Epithelial cell of proximal tubule (primary cell): ENCODE results near the gene MSMO1. TPM values are rescaled to one million over a fixed set of nuclear protein-coding genes. Genes with fewer than 3 reads are reported as not detected.
"Not testable (repeated sequence)": the region's sequence is repeated elsewhere in the genome, so short reads cannot be mapped to it uniquely, and the experiment has no call there.

Source experiments
- DNase-seq: peaks from one replicate; pipeline ENCODE4 v3.0.0-alpha.2; 2011; ENCODE audit warnings: low read depth
- H3K4me3 ChIP-seq: 2 replicates; pipeline ENCODE4 v1.5.1; 2011; ENCODE audit warnings: low read depth, mild to moderate bottlenecking, low read length
- total RNA-seq: library from RNA; depleted of rRNA; stranded (reverse); fragments of >200 nt; gene quantifications from 2 replicates; pipeline ENCODE4 v1.2.3, GENCODE V29; 2015
- TF ChIP-seq, protein P1 (sequence below): conservative IDR thresholded peaks from 2 replicates; pipeline ENCODE4 v1.5.1; 2012; ENCODE audit warnings: low read depth, mild to moderate bottlenecking, low read length

The MSMO1 gene
- 96.7 and 237 TPM in 2 replicates for total RNA-seq

DNA sequence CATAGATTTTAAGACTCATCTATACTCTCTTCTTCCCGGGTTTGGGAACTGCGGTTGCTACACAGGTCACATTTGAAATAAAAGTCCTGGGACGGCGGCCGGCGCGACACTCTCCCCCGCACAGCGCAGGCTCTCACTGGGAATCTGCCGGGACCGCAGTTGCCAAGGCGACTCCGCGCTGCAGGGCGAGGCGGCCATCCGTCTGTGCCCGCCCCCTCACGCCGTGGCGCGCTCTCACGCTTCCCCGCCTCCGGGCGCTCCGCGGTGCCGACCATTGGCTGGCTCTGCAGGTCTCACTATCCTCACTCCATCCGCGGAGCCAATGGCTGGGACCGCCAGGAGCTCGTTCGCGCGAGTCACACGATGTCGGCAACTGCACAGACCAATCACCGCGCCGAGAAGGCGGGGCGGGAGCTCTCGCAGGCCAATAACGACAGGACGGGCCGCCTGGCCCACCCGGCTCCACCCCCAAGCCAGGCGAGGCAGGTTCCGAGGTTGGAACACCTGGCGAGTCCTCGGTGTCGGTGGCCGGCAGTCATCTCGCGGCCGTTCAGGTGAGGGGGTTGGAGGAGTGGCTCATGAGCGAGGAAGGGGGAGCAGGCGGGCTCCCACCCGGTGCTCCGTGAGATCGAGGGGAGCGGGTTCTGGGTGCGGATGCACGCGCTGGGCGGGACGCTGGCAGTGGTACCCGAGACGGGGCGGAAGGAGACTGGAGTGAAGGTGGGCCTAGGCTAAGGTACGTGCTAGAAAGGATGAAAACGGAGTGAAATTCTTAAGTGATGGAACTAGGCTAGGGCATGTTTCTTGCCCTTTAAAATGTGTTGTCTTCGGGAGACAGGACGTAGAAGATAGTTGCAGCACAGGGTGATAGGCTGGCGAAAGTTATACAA is at the start of gene MSMO1:
MSMO1 (plus strand) TSS at position 459 of the 890 bp plus-strand sequence. CDS start 5,702 bp downstream, outside the sequence.
- H3K4me3 ChIP-seq, result peak within 1 kb of the TSS; percentile 80
- TF ChIP-seq, protein P1, sequence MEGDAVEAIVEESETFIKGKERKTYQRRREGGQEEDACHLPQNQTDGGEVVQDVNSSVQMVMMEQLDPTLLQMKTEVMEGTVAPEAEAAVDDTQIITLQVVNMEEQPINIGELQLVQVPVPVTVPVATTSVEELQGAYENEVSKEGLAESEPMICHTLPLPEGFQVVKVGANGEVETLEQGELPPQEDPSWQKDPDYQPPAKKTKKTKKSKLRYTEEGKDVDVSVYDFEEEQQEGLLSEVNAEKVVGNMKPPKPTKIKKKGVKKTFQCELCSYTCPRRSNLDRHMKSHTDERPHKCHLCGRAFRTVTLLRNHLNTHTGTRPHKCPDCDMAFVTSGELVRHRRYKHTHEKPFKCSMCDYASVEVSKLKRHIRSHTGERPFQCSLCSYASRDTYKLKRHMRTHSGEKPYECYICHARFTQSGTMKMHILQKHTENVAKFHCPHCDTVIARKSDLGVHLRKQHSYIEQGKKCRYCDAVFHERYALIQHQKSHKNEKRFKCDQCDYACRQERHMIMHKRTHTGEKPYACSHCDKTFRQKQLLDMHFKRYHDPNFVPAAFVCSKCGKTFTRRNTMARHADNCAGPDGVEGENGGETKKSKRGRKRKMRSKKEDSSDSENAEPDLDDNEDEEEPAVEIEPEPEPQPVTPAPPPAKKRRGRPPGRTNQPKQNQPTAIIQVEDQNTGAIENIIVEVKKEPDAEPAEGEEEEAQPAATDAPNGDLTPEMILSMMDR, result no peak
- DNase-seq, result peak; percentile 84

DNA sequence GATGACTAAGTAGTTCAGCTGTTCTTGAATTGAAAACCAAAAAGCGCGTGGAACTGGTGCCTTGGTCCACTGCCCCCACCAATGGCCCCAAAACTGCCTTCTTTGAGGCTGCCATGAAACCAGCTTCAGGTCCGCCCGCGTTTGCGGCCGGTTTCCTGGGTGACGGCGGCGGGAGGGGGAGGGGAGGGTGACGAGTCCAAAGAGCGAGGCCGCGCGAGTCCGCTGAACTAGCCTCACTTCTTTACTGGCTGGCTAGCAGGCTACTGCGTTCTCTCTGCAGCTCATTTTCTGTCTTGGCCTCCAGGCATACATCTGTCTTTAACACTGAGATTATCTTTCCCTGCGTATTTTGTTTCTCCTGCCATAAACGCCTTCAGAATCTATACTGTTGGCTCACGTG is 47.9 kb upstream of the MSMO1 start:
- not testable (repeated sequence) for H3K4me3 ChIP-seq, DNase-seq

DNA sequence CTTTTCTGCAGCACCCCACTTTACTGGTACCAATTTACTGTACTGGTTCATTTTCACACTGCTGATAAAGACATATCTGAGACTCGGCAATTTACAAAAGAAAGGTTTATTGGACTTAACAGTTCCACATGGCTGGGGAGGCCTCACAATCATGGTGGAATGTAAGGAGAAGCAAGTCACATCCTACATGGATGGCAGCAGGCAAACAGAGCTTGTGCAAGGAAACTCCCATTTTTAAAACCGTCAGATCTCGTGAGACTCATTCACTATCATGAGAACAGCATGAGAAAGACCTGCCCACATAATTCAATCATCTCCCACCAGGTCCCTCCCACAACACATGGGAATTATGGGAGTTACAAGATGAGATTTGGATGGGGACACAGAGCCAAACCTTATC is 42.8 kb upstream of the MSMO1 start:
- not testable (repeated sequence) for H3K4me3 ChIP-seq, DNase-seq

DNA sequence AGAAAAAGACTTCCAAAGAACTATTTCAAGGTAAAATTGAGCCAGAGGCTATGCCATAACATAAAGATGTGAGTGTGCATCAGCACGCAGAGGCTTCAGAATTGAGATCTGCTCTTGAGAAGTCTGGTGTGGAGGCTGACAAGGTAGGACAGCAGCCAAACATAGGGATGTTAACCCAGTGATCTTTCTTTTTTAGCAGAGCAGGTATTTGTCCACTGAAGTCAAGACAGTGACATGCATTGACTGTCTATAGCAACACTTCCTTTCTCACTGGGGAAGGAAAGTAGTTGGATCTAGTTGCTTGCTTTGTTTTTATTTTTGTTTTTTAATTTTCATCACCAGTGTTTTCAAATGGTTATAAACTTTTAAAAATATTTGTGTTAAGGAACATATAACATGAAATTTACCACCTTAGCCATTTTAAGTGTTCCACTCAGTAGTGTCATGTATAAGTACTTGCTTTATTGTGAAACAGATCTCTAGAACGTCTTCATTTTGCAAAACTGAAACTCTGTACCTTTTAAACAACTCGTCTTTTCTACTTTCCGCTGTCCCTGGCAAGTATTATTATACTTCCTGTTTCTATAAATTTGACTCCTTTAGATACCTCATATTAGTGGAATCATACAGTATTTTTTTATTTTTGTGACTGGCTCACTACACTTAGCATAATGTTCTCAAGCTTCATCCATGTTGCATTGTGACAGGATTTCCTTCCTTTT is 40.7 kb upstream of the MSMO1 start:
- not testable (repeated sequence) for DNase-seq, H3K4me3 ChIP-seq

DNA sequence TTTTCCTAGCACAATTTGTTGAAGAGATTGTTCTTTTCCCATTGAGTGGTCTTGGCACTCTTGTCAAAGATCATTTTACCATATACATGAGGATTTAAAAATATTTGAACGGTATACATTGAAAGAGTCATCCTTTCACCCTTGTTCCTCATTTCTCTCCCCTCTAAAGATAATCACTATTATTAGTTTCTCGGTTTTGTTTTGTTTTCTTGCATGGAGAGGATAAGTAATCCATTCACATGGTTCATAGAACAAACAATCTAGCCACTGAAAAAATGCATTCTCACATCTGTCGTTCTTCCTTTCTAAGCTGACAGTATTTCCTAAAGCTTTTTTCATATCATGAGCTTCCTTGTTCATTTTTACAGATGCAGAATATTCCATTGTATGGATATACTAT is 39.2 kb upstream of the MSMO1 start:
- TF ChIP-seq, protein P1, result no peak
- no peak for DNase-seq
- H3K4me3 ChIP-seq, result no peak overlapping the region

DNA sequence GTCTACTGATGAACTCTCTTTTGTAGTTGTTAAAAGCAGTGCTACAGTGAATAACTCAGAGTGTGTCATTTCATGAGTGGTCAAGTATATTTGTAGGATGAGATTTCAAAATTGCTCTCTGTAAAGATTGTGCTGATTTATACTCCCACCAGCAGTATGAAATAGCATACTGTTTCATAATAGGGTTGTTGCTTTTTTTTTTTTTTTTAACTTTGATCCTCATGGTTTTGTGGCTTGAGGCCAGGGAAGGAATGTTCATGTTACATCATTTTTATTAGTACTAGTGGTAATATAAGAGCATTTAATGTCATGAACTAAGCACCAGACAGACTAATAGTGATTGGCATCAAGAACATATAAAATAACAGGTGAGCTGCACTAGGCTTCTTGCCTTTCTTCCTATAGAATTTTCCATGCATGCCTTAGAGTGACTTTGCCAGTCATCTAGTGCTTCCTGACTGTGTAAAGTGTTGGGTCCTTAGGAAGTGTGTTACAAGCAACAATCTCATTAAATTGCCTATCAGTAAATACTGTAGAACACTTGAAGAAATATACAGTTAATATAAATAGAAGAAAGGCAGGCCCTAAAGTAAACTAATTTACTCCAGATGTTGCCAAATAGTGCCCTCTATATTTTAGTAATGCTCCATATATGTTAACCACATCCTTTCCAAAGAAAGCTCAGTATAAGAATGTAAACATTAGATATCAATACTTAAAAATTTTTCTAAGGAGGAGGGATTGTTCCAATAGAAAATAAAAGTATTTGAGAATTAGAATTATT is 38.6 kb upstream of the MSMO1 start:
- no peak for DNase-seq
- H3K4me3 ChIP-seq, result no peak overlapping the region
- TF ChIP-seq, protein P1, result no peak

DNA sequence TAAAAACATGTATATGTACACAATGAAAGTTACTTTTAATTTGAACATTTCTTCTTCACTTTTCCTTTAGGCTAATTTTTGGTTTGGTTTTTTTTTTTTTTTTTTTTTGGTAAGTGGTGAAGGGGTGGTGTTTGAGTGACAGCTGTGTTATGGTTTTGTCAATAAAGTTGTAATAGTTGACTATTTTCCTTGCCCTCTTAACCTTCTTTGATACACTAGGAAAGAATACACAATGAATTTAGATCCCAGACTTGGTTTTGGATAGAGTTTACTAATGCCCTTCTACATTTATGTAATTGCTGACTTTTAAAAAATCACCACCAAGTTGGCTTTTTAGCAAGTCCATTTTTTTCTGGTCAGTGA is 38.1 kb upstream of the MSMO1 start:
- TF ChIP-seq, protein P1, result no peak
- DNase-seq, result no peak
- H3K4me3 ChIP-seq, result no peak overlapping the region

DNA sequence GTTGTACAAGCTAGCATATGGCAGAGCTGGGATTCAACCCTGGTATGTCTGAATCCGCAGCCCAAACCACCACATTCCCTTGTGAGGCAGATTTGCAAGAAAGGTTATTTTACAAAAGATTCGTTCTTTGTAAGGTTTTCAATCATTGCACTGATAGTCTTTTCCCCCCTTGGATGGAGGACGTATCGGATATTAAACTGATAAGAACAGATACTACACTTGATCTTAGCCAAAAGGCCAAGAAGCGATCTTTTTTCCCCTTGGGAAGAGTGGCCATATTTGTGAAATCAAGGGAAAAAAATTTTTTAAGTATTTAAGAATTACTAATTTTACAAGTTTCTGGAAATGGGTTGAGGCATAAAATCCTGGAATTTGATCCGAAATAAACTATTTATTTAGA is 34.4 kb upstream of the MSMO1 start:
- no peak for DNase-seq
- H3K4me3 ChIP-seq, result no peak overlapping the region
- TF ChIP-seq, protein P1, result no peak
